ENCODE measurements around the gene RFFL.
"Not testable (repeated sequence)": the region's sequence is repeated elsewhere in the genome, so short reads cannot be mapped to it uniquely, and the experiment has no call there.

RFFL gene

GRCh38 chr17:35046740-35047283 lies 16.7 kb downstream of the RFFL start:
- DNase-seq: peak in 1 of 2 donors; percentile 15

- DNase-seq: no peak
Observed at GRCh38 chr17:35046245-35046644, 17.3 kb downstream of the RFFL start.

DNA sequence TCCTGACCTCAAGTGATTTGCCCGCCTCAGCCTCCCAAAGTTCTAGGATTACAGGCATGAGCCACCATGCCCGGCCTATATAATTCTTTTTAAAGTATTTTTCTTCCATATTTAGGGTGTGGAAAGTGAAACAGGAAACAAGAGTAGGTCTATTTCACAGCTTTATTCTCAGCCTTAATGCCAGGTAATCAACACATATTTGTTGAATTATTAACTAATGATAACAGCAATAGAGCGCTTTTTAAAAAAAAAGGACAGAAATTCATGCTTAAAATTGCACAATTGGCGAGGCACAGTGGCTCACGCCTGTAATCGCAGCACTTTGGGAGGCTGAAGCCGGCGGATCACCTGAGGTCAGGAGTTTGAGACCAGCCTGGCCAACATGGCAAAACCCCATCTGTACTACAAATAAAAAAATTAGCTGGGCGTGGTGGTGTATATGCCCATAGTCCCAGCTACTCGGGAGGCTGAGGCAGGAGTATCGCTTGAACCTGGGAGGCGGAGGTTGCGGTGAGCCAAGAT lies 18.0 kb downstream of the RFFL start:
- DNase-seq: not testable (repeated sequence)

DNA sequence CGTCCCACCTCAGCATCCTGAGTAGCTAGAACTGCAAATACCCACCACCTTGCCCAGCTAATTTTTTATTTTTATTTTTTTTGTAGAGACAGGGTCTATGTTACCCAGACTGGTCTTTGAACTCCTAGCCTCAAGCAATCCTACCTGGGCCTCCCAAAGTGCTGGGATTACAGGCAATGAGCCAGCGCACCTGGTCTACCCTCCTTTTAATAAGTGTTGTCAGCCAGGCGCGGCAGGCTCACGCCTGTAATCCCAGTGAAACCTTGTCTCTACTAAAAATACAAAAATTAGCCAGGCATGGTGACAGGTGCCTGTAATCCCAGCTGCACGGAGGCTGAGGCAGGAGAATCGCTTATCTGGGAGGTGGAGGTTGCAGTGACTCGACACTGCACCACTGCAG lies 19.3 kb downstream of the RFFL start:
- no peak for DNase-seq

DNA sequence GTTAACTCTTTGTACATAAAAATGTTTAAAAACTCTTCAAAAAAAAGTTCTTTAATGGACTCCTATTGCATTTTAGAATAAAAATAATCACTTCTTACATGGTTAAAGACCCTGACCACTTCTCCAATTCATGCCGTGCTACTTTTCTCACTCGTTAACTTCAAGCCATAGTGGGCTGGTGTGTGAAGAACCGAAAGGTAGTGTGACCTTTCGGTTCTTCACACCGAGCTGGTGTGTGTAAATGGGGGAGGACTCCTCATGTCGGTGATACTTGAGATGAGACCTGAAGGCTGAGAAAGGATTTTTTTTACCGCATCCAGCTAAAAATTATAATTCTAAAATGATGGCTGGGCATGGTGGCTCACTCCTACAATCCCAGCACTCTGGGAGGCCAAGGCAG lies 22.1 kb downstream of the RFFL start:
- no peak for DNase-seq

GRCh38 chr17:35038453-35038852 lies 25.1 kb downstream of the RFFL start:
- no peak for DNase-seq

DNA sequence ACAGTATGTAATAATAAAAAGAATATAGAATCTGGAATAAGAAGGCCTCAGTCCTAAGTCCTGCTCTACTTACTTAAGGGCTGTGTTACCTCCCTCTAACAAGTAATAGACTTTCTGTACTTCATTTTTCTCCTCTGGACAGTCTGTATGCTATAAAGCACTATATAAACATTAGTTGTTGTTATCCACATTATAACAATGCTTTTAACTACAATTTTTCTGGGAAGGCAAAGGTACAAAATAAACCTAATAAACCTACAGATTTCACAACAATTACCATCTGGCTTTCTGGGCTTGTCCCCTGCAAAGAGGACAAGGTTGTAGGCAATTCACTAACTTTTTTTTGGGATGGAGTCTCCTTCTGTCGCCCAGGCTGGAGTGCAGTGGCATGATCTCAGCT lies 32.7 kb downstream of the RFFL start:
- no peak for DNase-seq

DNA sequence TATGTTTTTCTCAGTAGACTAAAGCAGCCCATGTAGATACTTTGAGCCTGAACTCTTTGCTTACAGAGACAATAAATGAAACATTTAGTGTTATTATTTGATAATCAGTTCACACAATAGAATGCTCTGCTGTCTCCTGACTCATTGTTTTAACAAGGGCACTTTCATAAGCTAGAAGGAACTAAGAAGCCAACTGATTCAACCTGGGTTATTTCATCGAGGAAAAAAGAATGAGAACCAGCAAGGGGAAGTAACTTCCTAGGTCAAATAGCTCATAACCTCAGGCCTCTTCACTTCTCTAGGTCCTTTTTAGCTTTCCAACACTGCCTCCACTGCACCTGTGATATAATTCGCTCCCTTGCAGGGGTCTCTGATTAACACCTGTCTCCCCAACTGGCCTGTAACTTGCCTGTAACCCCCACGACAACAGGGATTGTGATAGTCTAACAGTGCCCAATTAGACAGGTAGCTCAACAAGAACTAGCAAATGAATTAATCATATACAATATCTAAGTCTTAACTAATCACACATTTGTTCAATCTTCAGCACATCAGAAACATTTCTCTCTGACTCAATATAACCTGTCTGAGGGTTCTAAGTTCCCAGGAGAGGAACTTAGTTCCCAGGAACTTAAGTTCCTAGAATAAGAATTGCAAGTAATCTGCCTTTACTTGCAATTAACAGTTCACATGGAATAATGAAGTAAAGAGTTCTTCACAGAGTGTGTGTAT lies 34.8 kb downstream of the RFFL start:
- DNase-seq: peak; percentile 37 to 66

DNA sequence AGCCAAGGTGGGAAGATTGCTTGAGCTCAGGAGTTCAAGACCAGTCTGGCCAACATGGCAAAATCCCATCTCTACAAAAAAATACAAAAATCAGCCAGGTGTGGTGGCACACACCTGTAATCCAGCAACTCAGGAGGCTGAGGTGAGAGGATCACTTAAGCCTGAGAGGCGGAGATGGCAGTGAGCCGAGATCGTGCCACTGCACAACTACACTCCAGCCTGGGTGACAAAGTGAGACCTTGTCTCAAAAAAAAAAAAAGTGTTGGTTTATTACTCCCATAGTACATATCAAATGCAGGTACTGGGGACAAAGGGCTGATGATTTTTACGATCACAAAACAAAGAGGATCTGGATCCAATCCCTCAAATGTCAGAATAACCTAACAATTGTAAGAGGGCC lies 35.4 kb downstream of the RFFL start:
- not testable (repeated sequence) for DNase-seq

- no peak for DNase-seq
Observed at GRCh38 chr17:35025541-35025940, 38.0 kb downstream of the RFFL start.

DNA sequence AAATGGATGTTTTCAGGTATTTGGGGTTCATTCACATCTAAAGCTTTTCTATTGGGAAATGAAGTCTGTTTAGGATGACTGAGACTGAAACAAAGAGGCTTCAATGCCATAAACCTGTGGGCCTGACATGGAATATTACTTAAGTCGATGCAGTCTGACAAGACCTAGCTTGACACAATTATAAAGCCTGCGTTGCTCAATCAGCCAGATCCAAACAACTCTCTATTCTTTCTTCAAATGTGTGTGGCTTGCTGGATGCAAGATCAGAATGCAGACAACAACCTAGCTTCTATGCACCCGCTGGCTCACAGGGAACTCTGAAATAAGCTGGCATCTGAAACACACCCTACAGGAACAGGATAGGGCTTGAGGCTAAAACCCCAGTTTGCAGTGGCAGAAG lies 40.0 kb downstream of the RFFL start:
- DNase-seq: no peak

GRCh38 chr17:35022536-35023063 lies 40.9 kb downstream of the RFFL start:
- peak; percentile 81 to 86 for DNase-seq

GRCh38 chr17:35021520-35022380 lies 41.8 kb downstream of the RFFL start:
- DNase-seq: no peak

- no peak for DNase-seq
Observed at GRCh38 chr17:35019386-35020179, 43.9 kb downstream of the RFFL start.

GRCh38 chr17:35018814-35019213 lies 44.7 kb downstream of the RFFL start:
- DNase-seq: no peak

GRCh38 chr17:35017021-35017420 lies 46.5 kb downstream of the RFFL start:
- DNase-seq: no peak

DNA sequence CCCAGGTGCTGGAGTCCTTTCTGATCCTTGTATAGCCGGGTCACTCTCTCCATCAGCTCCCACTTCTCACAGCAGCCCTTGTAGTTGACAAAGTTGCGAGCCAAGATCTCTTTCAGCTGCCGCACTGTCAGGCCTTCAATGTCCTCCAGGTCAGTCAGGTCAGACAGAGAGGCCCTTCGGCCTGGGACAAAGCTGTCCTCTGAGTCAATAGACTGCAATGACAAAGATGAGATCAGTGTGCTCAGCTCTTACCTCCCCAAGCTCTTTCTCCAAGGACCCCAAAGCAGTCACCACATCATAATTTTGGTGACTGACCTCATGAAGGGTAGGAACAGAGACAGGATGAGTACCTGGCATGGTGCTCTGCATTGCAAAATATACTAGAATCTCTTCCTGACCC lies 47.1 kb downstream of the RFFL start:
- DNase-seq: no peak

GRCh38 chr17:35011671-35012216 lies 51.8 kb downstream of the RFFL start:
- DNase-seq: no peak

DNA sequence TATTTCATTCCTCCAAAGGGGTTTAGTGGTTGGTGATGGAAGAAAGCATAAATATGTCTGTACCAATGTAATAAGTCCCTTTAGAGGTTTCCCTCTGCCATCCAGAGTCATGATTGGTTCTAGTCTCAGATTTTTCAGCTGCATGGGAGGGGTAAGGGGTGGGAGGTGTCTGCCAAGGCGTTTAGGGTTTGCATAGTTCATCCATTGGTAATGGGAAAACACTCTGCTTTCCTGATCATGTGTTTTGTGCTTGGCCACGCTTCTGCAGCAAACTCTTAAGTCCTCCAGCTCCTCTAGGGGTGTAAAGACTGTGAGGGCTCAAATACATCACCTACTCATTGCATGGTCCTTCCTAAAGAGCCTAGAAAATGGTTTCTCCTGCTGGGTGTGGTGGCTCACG lies 53.4 kb downstream of the RFFL start:
- no peak for DNase-seq

GRCh38 chr17:35006961-35007360 lies 56.5 kb downstream of the RFFL start:
- DNase-seq: no peak

- DNase-seq: no peak
Observed at GRCh38 chr17:35006345-35006744, 57.2 kb downstream of the RFFL start.

DNA sequence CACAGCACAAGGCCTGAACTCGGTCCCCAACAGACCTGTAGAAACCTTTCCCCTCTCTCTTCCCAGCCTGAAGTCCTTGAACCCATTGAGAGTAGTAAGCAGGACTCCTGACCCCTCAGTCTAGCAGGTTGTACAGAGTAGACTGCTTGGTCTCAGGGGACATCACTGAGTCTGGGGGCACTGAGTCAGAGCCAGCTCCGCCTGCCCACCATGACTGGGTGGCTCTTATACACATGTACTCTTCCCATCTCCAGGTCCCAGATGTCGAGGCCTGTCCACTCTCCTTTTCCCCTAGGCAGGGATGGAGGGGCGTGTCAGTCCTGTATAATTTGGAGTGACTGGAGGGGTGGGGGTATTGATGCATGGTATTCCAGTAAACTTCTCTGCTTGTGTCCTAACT lies 59.7 kb downstream of the RFFL start:
- DNase-seq: no peak
